AG09309 (cell line): Measurements from ENCODE around the gene DPYSL5.

Source experiments
- DNase-seq: peaks from one replicate; pipeline ENCODE4 v3.0.0-alpha.2; 2010; ENCODE audit warnings: low read depth
- H3K4me3 ChIP-seq: 2 replicates; pipeline ENCODE4 v1.5.1; 2011; ENCODE audit warnings: mild to moderate bottlenecking, low read depth, low read length, moderate library complexity; ENCODE audit not compliant: control insufficient read depth
- TF ChIP-seq, protein P1 (sequence below): IDR thresholded peaks from 2 replicates; pipeline ENCODE4 v1.5.1; 2011; ENCODE audit warnings: mild to moderate bottlenecking, low read depth, low read length, inconsistent platforms; ENCODE audit not compliant: insufficient read depth, control insufficient read depth; ENCODE audit errors: missing control alignments

DPYSL5 gene

DNA sequence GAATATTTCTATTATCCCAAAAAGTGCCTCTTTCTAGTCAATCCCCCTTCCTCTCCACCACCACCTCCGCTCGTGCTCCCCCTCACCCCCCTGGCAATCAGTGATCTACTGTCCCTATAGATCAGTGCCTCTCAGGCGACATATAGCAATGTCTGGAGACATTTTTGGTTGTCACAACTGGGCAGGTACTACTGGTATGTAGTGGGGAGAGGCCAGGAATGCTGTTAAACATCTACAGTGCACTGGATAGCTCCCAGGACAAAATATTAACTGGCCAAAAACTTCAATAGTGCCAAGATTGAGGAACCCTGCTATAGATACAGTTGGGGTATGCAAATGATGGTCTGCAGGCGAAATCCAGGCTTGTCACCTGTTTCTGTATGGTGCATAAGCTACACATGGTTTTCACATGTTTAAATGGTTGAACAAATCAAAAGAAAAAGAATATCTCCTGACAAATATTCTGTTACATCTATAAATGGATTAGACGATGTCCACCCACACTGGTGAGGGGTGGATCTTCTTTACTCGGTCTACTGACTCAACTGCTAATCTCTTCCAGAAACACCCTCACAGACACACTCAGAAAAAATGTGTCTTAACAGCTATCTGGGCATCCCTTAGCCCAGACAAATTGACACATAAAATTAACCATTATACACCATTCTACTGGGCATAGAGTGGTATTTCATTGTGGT is 25.5 kb downstream of the DPYSL5 start:
- H3K4me3 ChIP-seq = no peak overlapping the region
- TF ChIP-seq, protein P1, sequence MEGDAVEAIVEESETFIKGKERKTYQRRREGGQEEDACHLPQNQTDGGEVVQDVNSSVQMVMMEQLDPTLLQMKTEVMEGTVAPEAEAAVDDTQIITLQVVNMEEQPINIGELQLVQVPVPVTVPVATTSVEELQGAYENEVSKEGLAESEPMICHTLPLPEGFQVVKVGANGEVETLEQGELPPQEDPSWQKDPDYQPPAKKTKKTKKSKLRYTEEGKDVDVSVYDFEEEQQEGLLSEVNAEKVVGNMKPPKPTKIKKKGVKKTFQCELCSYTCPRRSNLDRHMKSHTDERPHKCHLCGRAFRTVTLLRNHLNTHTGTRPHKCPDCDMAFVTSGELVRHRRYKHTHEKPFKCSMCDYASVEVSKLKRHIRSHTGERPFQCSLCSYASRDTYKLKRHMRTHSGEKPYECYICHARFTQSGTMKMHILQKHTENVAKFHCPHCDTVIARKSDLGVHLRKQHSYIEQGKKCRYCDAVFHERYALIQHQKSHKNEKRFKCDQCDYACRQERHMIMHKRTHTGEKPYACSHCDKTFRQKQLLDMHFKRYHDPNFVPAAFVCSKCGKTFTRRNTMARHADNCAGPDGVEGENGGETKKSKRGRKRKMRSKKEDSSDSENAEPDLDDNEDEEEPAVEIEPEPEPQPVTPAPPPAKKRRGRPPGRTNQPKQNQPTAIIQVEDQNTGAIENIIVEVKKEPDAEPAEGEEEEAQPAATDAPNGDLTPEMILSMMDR = no peak
- no peak for DNase-seq

DNA sequence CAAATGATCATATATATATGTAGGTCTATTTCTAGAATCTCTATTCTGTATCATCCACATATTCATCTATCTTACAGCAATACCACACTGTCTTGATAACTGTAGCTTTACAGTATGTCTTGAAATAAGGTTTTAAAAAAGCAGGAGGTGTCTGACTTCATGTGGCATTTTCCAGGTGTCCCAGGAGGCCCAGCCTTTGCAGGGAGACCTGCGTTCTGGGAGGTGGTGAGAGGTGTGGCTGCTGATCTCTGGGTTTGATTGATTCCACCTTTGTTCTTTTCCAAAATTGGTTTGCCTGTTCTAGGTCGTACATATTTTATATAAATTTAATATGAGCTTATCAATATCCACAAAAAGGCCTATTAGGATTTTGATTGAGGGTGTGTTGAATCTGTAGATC is 26.6 kb downstream of the DPYSL5 start:
- no peak for DNase-seq
- no peak overlapping the region for H3K4me3 ChIP-seq
- TF ChIP-seq, protein P1 = no peak

DNA sequence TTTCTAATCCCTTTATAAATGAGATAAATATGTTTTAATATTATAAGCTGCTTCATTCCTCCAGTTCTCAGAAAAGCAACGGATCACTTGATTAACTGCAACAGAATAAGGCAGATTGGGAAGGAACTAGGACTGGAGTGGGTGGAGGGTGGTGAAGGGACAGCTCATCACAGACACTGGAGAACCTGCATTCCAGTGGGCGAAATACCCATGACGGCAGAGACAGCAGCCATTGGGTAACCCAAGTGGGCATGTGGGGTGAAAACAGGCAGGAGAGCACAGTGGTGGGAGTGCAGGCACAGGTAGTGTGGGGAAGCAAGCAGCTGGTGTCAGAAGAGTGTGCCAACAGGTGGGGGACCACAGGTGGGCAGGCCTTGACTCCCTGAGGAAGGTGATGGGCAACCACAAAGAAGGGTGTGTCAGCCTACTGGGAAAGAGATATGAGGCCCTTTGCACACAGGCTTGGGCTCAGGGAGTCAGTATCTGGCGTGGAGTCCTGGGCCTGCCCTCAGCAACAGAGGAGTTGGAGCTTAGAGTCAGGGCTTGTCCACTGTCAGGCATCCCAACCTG is 27.2 kb downstream of the DPYSL5 start:
- no peak for DNase-seq
- no peak overlapping the region for H3K4me3 ChIP-seq
- TF ChIP-seq, protein P1 = no peak

DNA sequence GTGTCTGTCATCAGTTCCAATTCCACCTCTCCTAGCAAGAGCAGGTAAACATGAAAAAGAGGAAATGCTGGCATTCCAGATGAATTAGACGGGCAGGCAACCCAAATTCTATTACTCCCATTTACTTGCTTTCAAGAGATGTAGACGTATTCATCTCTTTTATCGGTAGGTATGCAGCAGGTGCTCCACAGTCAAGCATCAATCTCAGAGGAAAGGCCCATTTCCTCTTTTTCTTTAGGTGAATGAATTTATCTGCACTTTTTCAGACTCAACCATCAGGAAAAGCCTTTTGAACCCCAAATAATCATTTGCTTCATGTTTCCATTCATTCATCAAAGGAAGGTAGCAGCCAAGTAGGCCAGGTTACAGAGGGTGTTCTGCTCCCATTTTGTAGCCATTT is 27.9 kb downstream of the DPYSL5 start:
- no peak for DNase-seq
- H3K4me3 ChIP-seq = no peak overlapping the region
- TF ChIP-seq, protein P1 = no peak

DNA sequence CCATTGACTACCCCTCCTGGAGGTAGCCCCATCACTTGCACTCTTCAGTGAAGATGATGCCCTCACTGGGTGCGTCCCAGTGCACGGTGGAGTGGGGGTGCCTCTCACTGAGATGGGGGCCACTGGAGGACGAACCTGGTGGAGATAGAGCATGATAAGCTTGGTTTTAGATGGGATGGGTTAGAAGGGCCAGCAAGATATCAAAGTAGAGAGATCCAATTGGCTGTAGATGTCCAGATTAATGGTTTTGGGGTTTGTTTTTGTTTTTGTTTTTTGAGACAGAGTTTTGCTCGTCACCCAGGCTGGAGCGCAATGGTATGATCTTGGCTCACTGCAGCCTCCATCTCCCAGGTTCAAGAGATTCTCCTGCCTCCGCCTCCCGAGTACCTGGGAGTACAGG is 28.3 kb downstream of the DPYSL5 start:
- TF ChIP-seq, protein P1 = no peak
- H3K4me3 ChIP-seq = no peak overlapping the region
- no peak for DNase-seq

DNA sequence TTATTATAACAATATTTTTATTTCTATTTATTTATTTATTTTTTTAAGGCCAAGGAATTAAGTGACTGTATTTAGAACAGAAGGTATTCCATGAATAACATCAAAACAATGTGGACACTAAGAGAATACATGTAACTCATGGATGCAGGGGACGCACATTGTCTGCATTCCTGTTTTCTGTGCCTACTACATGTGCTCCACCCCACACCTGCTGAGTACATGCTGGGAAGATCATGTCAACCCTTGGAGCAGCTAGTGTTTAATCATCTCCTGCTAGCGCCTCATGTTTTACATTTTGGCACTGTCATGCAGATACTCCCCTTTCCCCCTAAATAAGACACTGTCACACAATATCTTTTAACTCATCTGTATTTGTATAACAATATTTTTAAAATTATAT is 29.3 kb downstream of the DPYSL5 start:
- H3K4me3 ChIP-seq = no peak overlapping the region
- no peak for DNase-seq
- TF ChIP-seq, protein P1 = no peak
